ENCODE data around the gene OSBPL7. TPM values are rescaled to one million over a fixed set of nuclear protein-coding genes. Genes with fewer than 3 reads are reported as not detected.

Gene OSBPL7
- total RNA-seq, 4 donors from 2014 or later: 1.1 to 4.6 (median 1.6) TPM

DNA sequence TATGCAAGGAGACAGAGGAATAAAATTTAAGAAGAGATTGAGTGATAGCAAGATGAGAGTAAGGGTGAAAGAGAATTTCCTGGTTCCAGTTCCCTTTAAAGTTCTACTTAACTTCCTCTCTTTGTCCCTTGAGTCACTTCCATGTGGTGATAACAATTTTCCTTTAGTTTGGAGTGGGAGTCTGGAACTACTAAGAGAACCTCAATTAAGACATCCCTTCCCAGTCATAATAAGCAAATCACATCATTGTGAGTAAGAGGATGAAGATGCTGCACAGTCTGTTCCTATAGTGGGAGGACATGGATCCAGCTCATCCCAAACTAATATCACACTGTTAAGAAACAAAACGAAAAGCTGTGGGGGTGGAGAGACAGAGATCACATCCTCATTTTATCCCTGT lies 64.2 kb downstream of the OSBPL7 start:
- intact Hi-C loops (cut with DNase I): no loop called here
- H3K27ac ChIP-seq: no peak overlapping the region
- 20 to 38% methylated on average over 1 of the region's 1 CpG for WGBS, 2 donors
- H3K4me3 ChIP-seq: no peak overlapping the region
- no peak for DNase-seq
- no peaks in the 10 kb centered on the region for H3K4me1 ChIP-seq
- peaks cover 0 to 59% (median 0%) of the 10 kb centered on the region in 4 donors for H3K27me3 ChIP-seq
- no peak for TF ChIP-seq POLR2A (IDR thresholded peaks at IDR 0.05)
- TF ChIP-seq, protein P1, sequence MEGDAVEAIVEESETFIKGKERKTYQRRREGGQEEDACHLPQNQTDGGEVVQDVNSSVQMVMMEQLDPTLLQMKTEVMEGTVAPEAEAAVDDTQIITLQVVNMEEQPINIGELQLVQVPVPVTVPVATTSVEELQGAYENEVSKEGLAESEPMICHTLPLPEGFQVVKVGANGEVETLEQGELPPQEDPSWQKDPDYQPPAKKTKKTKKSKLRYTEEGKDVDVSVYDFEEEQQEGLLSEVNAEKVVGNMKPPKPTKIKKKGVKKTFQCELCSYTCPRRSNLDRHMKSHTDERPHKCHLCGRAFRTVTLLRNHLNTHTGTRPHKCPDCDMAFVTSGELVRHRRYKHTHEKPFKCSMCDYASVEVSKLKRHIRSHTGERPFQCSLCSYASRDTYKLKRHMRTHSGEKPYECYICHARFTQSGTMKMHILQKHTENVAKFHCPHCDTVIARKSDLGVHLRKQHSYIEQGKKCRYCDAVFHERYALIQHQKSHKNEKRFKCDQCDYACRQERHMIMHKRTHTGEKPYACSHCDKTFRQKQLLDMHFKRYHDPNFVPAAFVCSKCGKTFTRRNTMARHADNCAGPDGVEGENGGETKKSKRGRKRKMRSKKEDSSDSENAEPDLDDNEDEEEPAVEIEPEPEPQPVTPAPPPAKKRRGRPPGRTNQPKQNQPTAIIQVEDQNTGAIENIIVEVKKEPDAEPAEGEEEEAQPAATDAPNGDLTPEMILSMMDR (IDR thresholded peaks at IDR 0.05): no peak
- H3K9me3 ChIP-seq: peaks cover 0 to 22% (median 7%) of the 10 kb centered on the region in 3 donors
- no peaks in the 10 kb centered on the region for H3K36me3 ChIP-seq

Other genes starting within 250 kb of the OSBPL7 start
- 100 to 1,000 TPM; 148 to 233 (median 186) TPM for gene KPNB1, start 171.9 kb downstream of the OSBPL7 start, total RNA-seq
- 10 to 100 TPM in 2 of 4 donors, 1 to 10 TPM in 2; 3.1 to 12.7 (median 7.9) TPM for gene TBKBP1, start 127.6 kb downstream of the OSBPL7 start, total RNA-seq
- 1 to 10 TPM in 3 of 4 donors, not detected in 1; 1.1 to 4.5 (median 2.9) TPM for gene TBX21, start 88.6 kb downstream of the OSBPL7 start, total RNA-seq
- gene MRPL10, start 9.7 kb upstream of the OSBPL7 start, total RNA-seq: 10 to 100 TPM; 23.2 to 36.6 (median 30.0) TPM
- under 1 TPM in 1 of 4 donors, not detected in 3; 0.18 TPM for gene LRRC46, start 9.9 kb upstream of the OSBPL7 start, total RNA-seq
- gene SCRN2, start 19.5 kb upstream of the OSBPL7 start, total RNA-seq: 10 to 100 TPM; 13.9 to 24.8 (median 17.8) TPM
- 1 to 10 TPM; 1.1 to 6.4 (median 3.8) TPM for gene SP6, start 29.4 kb upstream of the OSBPL7 start, total RNA-seq
- gene SP2, start 74.4 kb upstream of the OSBPL7 start, total RNA-seq: 1 to 10 TPM; 4.0 to 9.9 (median 9.2) TPM
- 10 to 100 TPM; 25.6 to 38.6 (median 34.2) TPM for gene PNPO, start 119.8 kb upstream of the OSBPL7 start, total RNA-seq
- gene PRR15L, start 136.1 kb upstream of the OSBPL7 start, total RNA-seq: 10 to 100 TPM in 1 of 4 donors, 1 to 10 TPM in 3; 3.3 to 12.5 (median 7.1) TPM
- 100 to 1,000 TPM in 1 of 4 donors, 10 to 100 TPM in 3; 60.1 to 141 (median 66.0) TPM for gene CDK5RAP3, start 149.3 kb upstream of the OSBPL7 start, total RNA-seq
- 10 to 100 TPM in 1 of 4 donors, 1 to 10 TPM in 2, under 1 TPM in 1; 0.91 to 14.5 (median 5.7) TPM for gene COPZ2, start 216.0 kb upstream of the OSBPL7 start, total RNA-seq
- 100 to 1,000 TPM in 1 of 4 donors, 10 to 100 TPM in 3; 41.6 to 103 (median 60.0) TPM for gene NFE2L1, start 226.6 kb upstream of the OSBPL7 start, total RNA-seq

Measured in esophagus squamous epithelium (tissue), 5 donors.